ENCODE data around the gene NEXMIF.

Gene NEXMIF

GRCh38 chrX:74923942-74924448 lies 1.3 kb downstream of the NEXMIF start:
- Histone ChIP-seq H3K27me3 (peaks cover 54% of the 10 kb centered on the region), H3K9me3 (no peaks in the 10 kb centered on the region), H3K36me3 (no peaks in the 10 kb centered on the region), H3K27ac (no peak overlapping the region), H3K4me3 (ENCODE audit: low read depth in 1 of 2, low read length in 1 of 2) (no peak overlapping the region), H3K4me1 (ENCODE audit: control insufficient read depth in 1 of 2, insufficient read depth in 1 of 2, low read depth in 1 of 2, low read length in 1 of 2) (no peaks in the 10 kb centered on the region)
- TF ChIP-seq, protein P1, sequence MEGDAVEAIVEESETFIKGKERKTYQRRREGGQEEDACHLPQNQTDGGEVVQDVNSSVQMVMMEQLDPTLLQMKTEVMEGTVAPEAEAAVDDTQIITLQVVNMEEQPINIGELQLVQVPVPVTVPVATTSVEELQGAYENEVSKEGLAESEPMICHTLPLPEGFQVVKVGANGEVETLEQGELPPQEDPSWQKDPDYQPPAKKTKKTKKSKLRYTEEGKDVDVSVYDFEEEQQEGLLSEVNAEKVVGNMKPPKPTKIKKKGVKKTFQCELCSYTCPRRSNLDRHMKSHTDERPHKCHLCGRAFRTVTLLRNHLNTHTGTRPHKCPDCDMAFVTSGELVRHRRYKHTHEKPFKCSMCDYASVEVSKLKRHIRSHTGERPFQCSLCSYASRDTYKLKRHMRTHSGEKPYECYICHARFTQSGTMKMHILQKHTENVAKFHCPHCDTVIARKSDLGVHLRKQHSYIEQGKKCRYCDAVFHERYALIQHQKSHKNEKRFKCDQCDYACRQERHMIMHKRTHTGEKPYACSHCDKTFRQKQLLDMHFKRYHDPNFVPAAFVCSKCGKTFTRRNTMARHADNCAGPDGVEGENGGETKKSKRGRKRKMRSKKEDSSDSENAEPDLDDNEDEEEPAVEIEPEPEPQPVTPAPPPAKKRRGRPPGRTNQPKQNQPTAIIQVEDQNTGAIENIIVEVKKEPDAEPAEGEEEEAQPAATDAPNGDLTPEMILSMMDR (IDR thresholded peaks at IDR 0.05) = no peak

GRCh38 chrX:74922922-74923543 lies 2.2 kb downstream of the NEXMIF start:
- TF ChIP-seq, protein P1 (IDR thresholded peaks at IDR 0.05) = no peak
- H3K4me3 ChIP-seq (ENCODE audit: low read depth in 1 of 2, low read length in 1 of 2) = no peak overlapping the region
- H3K27me3 ChIP-seq = peaks cover 54% of the 10 kb centered on the region
- H3K9me3 ChIP-seq = no peaks in the 10 kb centered on the region
- H3K4me1 ChIP-seq (ENCODE audit: control insufficient read depth in 1 of 2, insufficient read depth in 1 of 2, low read depth in 1 of 2, low read length in 1 of 2) = no peaks in the 10 kb centered on the region
- no peaks in the 10 kb centered on the region for H3K36me3 ChIP-seq
- no peak overlapping the region for H3K27ac ChIP-seq

- TF ChIP-seq, protein P1 (IDR thresholded peaks at IDR 0.05) = no peak
- Histone ChIP-seq H3K27me3 (no peaks in the 10 kb centered on the region), H3K36me3 (no peaks in the 10 kb centered on the region), H3K4me3 (ENCODE audit: low read depth in 1 of 2, low read length in 1 of 2) (no peak overlapping the region), H3K9me3 (no peaks in the 10 kb centered on the region), H3K4me1 (ENCODE audit: control insufficient read depth in 1 of 2, insufficient read depth in 1 of 2, low read depth in 1 of 2, low read length in 1 of 2) (no peaks in the 10 kb centered on the region), H3K27ac (no peak overlapping the region)
These were observed 13.8 kb downstream of the NEXMIF start for GRCh38 chrX:74911494-74911893.

DNA sequence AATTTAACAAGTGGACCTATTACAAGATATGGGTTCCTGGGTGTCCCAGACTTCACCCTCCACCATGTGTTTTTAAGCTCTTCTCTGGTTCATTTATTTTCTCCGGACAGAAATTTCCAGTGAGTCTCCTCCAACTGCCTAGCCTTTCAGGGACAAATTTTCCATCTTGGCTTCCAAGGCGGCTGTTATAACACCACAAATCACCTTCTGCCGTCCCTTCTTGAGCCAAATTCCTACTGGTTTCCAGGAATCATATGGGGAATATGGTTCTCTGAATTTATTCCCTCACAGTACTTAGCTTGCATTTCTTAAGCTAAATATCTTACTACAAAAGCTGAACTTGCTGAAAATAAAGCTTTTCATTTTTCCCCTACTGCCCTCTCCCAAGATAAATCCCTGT lies 18.8 kb downstream of the NEXMIF start:
- Histone ChIP-seq H3K27ac (no peak overlapping the region), H3K9me3 (no peaks in the 10 kb centered on the region), H3K4me3 (ENCODE audit: low read depth in 1 of 2, low read length in 1 of 2) (no peak overlapping the region), H3K36me3 (no peaks in the 10 kb centered on the region), H3K27me3 (no peaks in the 10 kb centered on the region), H3K4me1 (ENCODE audit: control insufficient read depth in 1 of 2, insufficient read depth in 1 of 2, low read depth in 1 of 2, low read length in 1 of 2) (no peaks in the 10 kb centered on the region)
- TF ChIP-seq, protein P1 (IDR thresholded peaks at IDR 0.05) = no peak

DNA sequence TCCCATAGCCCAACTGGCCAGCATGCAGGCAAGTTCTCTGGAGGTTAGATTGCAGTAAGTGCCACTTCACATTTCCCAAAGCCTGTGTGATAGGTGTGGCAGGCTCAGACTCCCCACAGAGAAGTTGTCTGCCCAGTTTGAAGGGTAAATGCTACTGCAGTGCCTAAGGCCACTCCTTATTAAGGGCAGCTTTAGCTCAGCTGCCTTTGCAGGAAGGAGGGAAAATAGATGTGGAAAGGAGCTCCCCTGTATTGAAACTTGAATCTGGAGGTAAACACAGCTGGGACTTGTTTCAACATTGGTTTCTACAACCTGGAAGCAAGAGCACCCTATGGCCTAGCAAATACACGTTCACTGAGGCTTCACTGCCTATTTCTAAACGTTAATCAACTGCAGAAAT lies 22.4 kb downstream of the NEXMIF start:
- no peaks in the 10 kb centered on the region for H3K36me3 ChIP-seq
- H3K27me3 ChIP-seq = no peaks in the 10 kb centered on the region
- no peaks in the 10 kb centered on the region for H3K4me1 ChIP-seq (ENCODE audit: control insufficient read depth in 1 of 2, insufficient read depth in 1 of 2, low read depth in 1 of 2, low read length in 1 of 2)
- H3K27ac ChIP-seq = no peak overlapping the region
- no peaks in the 10 kb centered on the region for H3K9me3 ChIP-seq
- TF ChIP-seq, protein P1 (IDR thresholded peaks at IDR 0.05) = no peak
- no peak overlapping the region for H3K4me3 ChIP-seq (ENCODE audit: low read depth in 1 of 2, low read length in 1 of 2)
